IMR-90 (cell line): Measurements from ENCODE around the gene GCM1.

Experiments used
- BHLHE40 ChIP-seq: fragments of 150-350 bp; IDR thresholded peaks from 2 replicates; pipeline ENCODE4 v1.6.1; 2016; ENCODE audit warnings: mild to moderate bottlenecking, low read depth, low read length
- CEBPB ChIP-seq: IDR thresholded peaks from 2 replicates; pipeline ENCODE4 v1.6.1; 2012; ENCODE audit warnings: low read depth, low read length, improper control_type of control experiment
- CTCF ChIP-seq: conservative IDR thresholded peaks from 2 replicates; pipeline ENCODE4 v1.5.1; 2012; ENCODE audit warnings: mild to moderate bottlenecking, low read depth, low read length, improper control_type of control experiment
- ELK1 ChIP-seq: fragments of 150-350 bp; IDR thresholded peaks from 2 replicates; pipeline ENCODE4 v1.6.1; 2016; ENCODE audit warnings: low read depth, mild to moderate bottlenecking, low read length, moderate library complexity, borderline replicate concordance
- MAFK ChIP-seq: IDR thresholded peaks from 2 replicates; pipeline ENCODE4 v1.6.1; 2012; ENCODE audit warnings: low read depth, low read length, improper control_type of control experiment
- MAZ ChIP-seq: IDR thresholded peaks from 2 replicates; pipeline ENCODE4 v1.6.1; 2012; ENCODE audit warnings: low read depth, mild to moderate bottlenecking, low read length, improper control_type of control experiment, moderate library complexity, borderline replicate concordance
- POLR2A ChIP-seq: IDR thresholded peaks from 2 replicates; pipeline ENCODE4 v1.6.1; 2012; ENCODE audit warnings: mild to moderate bottlenecking, low read depth, low read length
- RAD21 ChIP-seq: IDR thresholded peaks from 2 replicates; pipeline ENCODE4 v1.6.1; 2012; ENCODE audit warnings: low read length, improper control_type of control experiment
- USF2 ChIP-seq: fragments of 150-350 bp; IDR thresholded peaks from 2 replicates; pipeline ENCODE4 v1.6.1; 2017; ENCODE audit warnings: mild to moderate bottlenecking, antibody characterized with exemption, low read length, low read depth

DNA sequence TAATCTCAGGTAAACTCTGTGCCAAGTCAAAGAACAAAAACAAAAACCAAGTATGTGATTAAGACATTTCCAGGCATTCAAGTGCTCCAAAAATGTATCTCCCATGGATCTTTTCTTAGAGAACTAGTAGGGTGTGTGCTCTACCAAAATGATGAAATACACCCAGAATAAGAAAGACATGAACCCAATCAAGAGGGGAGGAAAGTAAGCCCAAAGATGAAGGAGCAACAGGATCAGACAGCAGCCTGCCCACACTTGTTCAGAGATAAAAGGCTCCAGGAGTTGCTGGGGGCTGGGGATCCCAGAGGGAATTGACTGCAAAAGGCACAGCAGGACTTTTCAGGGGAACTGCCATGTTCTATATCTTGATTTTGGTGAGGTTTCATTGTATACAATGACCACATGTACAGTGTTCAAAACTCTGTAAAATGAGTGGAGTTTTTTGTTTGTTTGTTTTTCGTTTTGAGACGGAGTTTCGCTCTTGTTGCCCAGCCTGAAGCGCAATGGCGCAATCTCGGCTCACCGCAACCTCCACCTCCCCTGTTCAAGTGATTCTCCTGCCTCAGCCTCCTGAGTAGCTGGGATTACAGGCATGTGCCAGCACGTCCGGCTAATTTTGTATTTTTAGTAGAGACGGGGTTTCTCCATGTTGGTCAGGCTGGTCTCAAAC lies 24.4 kb downstream of the GCM1 start:
- TF ChIP-seq CTCF (no peak), POLR2A (no peak), BHLHE40 (no peak), CEBPB (no peak), USF2 (no peak), ELK1 (no peak), MAZ (no peak), RAD21 (no peak), MAFK (no peak)
